ENCODE data around the gene GABRR1. TPM values are rescaled to one million over a fixed set of nuclear protein-coding genes. Genes with fewer than 3 reads are reported as not detected.

Gene GABRR1
- total RNA-seq, 1 donor from 2014 or later = not detected

DNA sequence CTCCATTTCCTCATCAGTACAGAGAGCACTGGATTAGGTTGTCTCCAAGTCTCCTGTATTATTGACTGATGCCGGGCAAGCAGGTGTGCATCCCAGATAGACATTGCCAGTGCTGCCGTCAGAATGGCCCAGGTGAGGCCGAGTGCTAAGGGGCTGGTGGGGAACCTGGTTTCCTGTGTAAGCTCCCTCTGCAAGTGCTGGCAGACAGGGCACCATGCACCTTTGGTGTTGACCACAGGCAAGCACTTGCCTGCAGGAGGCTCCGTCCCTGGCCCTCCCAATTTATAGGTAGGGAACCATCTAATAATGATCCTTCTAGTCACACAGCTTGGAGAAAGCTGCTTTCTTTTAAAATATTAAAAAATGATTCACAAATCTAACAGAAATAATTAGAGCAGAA, 747 bp downstream of the GABRR1 start:
- intact Hi-C loops (cut with micrococcal nuclease) = no loop called here

DNA sequence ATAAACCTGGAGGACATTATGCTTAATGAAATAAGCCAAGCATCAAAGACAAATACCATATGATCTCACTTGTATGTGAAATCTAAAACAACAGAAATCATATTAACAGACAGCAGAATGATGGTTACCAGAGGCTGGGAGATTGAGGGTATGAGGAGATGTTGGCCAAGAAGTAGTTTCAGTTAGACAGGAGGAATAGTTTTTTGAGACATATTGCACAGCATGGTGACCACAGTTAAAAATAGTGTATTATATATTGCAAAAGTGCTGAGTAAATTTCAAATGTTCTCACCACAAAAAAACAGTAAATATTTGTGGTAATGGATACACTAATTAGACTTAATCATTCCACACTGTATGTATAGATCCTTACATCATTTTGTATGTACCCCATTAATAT, 1.8 kb downstream of the GABRR1 start:
- intact Hi-C loops (cut with micrococcal nuclease) = no loop called here

DNA sequence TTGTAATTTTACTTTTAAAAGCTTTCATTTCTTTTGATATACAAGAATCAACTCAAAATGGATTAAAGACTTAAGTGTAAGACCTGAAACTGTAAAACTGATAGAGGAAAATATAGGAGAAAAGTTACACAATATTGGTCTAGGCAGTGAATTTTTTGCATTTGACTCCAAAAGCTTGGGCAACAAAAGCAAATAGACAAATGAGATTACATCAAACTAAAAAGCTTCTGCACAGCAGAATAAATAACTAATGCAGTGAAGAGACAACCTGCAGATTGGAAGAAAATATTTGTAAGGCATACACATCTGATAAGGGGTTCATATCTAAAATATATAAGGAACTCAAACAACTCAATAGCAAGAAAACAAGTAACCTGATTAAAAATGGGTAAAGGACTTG, 3.0 kb downstream of the GABRR1 start:
- intact Hi-C loops (cut with micrococcal nuclease) = no loop called here

DNA sequence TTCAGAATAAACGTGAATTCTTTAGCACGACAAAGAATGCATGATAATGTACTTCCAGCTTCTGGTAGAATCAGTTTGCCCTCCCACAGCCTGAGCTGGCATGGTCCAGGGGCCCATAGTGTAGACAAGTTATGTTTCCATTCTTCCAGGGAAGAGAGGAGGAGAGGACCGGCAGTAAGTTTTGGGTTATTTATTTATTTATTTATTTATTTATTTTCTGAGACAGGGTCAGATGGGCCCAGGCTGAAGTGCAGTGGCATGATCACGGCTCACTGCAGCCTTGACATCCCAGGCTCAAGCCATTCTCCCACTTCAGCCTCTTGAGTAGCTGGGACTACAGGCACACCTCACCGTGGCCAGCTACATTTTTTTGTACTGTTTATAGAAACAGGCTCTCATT, 4.7 kb downstream of the GABRR1 start:
- intact Hi-C loops (cut with micrococcal nuclease) = no loop called here

DNA sequence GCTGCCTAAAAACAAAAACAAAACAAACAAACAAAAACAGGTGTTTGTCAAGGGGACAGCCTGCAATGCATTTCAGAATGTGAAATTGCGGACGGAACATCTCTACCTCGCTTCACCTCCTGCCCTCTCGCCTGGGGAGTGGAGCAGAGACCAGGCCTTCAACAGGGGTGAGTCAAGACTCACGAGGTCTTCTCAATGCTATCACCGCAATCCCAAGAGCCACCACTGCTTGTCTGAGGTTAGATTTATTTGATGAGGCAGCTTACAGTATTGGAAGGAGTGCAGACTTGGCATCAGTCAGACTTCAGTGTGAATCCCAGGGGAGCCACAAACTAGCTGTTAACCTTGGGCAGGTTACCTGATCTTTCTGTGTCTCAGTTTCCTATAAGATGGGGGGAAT, 7.7 kb downstream of the GABRR1 start:
- intact Hi-C loops (cut with micrococcal nuclease) = no loop called here

DNA sequence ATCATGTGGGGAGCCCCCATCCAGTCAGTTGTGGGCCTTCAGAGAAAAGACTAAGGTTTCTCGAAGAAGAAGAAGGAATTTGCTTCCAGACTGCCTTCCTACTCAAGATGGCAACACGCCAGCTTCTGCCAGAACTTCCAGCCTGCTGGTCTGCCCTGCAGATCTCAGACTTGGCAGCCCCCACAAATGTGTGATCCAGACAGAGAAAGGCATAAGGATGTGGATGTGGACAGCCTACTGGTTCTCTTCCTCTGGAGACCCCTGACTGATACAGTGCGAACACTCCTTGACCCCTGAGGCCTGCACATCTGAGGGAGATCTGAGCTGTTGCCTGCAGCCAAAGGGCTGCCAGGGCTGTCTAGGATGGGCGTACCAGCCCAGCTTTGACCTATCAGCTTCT, 8.6 kb downstream of the GABRR1 start:
- intact Hi-C loops (cut with micrococcal nuclease) = no loop called here

DNA sequence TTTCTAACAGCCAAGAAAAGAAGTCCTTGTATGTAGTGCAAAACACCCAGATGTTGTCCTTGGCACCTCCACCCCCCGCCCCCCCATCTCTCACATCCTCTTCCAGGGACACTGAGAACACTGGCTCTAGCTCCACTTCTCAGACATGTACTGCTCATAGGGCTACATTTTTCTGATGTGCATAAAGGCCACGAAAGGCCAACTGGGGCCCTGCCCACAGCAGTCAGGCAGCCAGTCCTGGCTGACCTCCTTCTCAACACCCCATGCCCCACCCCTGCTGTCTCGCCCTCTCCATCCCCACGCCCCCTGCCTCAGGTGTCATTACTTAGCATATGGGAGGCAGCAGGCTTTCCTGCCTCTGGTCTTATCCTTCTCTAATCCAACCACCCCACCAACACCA, 11.3 kb downstream of the GABRR1 start:
- intact Hi-C loops (cut with micrococcal nuclease) = no loop called here

DNA sequence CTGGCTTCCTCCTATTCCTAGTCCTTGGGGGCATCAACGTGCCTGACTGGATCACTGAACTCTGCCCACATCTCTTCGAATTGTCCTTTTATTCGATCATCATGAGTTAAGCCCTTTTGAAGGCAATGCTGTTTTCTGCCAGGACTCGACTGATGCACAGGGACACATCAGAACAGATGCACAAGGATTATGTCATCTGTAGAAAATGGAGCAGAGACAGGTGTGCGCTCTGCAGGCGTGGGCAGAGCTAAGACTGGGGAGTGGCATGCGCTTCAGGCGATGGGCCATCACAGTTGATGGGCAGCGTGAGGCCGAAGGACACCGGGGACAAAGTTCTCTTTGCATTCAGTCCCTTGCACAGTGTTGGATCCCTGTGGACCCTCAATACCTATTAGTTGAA, 13.1 kb downstream of the GABRR1 start:
- intact Hi-C loops (cut with micrococcal nuclease) = no loop called here

DNA sequence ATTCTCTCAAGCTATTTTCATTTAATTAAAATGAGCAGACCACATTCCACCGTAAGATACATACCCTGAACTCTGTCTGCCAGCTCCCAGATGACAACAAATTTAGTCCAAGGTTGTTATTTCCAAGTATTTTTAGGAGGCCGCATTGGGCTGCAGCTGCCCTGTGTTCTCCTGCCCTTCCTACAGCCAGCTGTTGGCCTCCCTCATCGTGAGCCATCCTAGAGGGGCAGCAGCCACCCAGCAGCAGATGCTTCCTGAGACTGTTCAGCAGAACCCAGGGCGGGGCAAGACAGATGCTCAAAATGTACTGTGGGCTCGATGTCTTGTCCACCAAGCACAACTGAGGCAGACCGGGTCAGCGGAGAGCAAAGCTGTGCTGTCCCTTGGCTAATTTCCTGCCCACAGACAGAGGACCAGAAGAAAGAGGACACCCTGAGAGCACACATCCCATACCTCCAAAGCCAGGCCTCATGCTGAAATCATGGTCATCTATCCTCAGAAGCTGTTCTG, 16.4 kb downstream of the GABRR1 start:
- intact Hi-C loops (cut with micrococcal nuclease) = no loop called here

DNA sequence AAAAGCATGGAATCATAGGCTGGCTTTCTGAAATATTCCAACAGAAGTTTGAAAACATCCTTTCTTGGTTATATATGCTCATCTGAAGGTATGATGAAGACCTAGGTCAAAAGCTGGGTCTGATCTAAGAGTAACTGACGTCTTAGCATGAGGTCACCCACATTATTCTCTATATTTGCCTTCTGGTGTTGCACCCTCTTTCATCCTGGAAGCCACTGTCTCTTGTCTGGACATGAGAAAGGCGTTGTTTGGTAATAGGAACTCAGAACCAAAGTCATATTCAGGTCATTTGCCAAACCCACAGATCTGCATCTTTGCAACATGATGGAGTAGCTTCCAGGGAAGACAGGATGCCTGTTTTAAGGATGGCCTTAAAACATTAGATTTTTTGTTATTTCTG, 17.6 kb downstream of the GABRR1 start:
- intact Hi-C loops (cut with micrococcal nuclease) = no loop called here

DNA sequence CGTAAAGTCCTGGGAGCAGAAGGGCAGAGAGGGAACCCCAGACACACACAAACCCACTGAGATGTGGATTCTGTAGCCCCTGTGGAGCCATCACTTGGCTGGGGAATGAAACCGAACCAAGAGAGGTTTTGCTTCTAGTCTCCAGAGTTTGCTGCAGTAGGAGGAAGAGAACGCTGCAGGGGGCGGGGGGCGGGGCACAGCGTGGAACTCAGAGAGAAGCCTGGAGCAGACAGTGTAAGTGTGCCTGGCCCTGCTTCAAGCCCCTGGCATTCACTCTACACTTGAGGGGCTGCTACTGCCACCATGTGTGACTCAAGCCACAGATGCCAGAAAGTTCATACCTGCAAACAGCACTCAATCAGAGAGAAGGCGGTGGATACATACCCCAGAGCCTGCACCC, 18.9 kb downstream of the GABRR1 start:
- intact Hi-C loops (cut with micrococcal nuclease) = no loop called here

DNA sequence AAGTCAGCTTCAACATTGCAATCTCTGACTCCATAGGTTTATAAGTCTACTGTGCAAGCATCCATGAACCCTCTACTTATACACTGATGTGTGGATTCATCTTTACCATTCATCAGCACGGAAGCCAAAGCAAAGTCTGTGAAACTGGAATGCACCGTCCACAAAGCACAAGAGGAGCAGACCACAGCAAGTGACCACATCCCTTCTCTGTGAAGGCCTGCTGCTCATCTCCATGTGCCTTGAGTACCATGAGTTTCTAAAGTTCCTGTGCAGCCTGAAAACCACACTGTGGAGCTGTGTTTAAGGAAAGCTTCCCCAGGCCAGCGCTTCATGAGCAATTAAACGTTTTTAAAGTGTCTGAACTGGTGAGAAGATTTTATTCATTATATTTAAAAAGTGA, 20.0 kb downstream of the GABRR1 start:
- intact Hi-C loops (cut with micrococcal nuclease) = no loop called here

DNA sequence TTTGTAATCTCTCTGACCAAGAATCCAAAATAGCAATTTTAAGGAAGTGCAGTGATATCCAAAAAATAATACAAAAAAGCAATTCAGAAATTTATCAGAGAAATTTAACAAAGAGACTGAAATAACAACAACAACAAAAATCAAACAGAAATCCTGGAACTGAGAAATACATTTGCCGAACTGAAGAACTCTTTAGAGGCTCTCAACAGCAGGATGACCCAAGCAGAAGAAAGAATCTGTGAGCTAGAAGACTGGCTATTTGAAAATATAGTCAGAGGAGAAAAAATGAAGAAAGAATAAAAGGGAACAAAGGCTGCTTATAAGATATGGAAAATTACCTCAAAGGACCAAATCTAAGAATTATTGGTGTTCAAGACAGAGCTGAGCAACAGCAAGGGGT, 22.6 kb downstream of the GABRR1 start:
- intact Hi-C loops (cut with micrococcal nuclease) = no loop called here

DNA sequence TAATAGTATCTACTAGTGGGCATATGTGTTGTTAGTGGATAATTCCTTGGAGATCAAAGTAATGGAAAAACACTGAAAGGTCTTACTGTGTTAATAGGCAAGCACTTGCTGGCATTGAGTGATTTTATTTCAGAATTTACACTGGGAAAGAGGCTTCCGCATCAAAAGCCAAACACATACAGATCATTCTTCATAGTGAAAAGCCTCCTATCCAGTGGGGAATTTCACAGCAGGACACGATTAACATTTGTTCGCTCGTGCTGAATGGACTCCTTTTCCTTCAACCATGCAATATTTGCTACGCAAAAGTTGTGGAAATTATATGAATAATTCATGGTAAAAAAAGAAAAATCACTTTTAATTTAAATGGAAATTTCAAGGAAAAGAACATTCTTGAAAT, 26.4 kb downstream of the GABRR1 start:
- intact Hi-C loops (cut with micrococcal nuclease) = no loop called here

DNA sequence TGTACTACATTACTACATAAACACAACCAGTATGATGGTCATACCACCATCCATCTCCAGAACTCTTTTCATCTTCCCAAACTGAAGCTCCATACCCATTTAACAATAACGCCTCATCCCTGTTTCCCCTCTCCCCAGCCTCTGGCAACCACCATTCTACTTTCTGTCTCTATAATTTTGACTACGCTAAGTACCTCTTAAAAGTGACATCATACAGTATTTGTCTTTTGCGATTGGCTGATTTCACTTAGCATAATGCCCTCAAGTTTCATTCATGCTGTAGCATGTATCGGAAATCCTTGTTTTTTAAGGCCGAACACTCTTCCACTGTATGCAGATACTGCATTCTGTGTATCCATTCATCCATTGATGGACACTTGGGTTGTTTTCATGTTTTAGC, 29.7 kb downstream of the GABRR1 start:
- intact Hi-C loops (cut with micrococcal nuclease) = no loop called here

DNA sequence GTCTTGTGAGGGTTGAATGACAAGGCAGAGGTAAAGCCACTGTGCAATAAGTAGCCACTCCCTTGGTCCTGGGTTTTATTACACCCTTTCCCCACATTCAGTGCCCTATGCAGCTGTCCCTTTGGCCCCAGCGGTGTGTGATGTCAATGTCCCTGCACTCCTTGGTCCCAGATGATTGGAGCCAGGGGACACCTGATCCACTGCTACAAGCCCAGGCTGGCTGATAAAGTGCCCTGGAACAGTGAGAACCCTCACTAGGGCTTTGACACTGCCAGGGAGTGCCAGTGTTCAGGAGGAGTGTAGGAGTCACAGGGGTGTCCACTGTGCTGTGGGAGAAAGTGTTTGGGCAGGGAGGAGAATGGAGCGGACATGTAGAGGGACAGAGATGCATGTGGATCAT, 30.4 kb downstream of the GABRR1 start:
- intact Hi-C loops (cut with micrococcal nuclease) = no loop called here

DNA sequence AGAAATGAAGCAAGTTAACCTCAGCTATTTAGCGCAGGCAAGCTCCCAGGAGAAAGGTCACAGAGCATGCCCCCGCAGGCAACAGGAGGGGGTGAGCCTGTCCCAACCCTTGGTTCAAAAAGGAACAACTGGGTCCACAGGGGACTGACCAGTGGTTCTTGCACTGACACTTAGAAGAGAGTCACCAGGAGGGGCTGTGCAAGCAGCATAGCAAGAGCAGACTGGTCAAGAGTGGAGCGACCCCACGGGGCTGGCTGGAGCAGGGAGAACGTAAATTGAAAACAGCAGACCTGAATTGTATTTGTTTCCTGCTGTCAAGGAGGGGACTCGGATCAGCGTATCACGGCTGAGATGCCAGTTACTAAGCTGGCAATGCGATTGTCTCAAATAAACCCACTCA, 32.8 kb downstream of the GABRR1 start:
- intact Hi-C loops (cut with micrococcal nuclease) = no loop called here

DNA sequence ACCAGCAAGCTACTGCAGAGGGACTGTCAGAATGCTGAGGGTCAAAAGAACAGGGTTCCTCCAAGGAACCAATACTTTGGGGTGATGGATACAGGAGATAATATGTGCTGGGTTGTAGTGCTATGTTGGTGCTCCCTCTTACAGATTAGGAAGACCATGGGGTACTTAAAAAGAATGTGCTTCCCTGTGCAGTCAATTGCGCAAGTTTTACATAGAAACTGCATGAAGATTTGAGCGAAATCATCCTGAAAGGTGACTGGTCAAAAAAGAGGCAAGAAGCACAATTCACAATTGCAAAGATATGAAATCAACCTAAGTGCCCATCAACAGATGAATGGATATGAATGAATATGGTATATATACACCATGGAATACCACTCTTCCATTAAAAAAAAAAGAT, 33.9 kb downstream of the GABRR1 start:
- intact Hi-C loops (cut with micrococcal nuclease) = loop anchor here (1.0 kb wide), 1 partner anchor 27 kb away; no protein-coding TSS in a partner anchor

DNA sequence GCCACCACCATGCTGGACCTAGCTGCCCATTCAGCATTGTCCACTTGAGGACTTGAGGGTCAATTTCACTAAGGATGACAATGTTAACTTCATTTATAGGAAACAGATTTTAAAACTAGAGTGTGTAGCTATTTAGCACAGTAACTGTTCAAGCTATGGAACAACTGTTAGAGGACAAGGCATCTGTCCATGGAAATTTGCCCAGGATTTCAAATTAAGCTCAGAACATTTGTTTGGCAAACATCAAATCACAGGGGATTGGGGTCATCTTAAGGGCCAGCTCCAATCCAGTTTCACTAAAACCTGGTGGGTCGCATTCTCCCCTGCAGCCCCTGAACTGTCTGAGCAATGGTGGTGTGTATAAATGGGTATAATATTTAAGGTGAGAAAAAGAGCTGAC, 36.2 kb downstream of the GABRR1 start:
- intact Hi-C loops (cut with micrococcal nuclease) = no loop called here

DNA sequence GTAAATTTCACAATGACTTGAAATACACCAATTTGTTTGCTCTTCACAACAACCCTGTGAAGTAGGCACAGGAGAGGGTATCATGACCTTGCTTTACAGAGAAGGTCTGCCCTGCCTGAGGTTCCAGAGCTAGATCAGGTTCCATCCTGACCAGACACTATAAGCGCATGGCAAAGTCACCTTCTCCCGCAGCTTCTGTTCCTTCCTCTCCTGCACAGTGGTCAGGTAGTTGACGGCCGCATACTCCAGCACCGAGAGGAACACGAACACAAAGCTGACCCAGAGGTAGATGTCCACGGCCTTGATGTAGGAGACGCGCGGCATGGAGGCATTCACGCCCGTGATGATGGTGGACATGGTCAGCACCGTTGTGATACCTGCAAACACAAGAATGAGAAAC, 37.0 kb downstream of the GABRR1 start:
- intact Hi-C loops (cut with micrococcal nuclease) = no loop called here

DNA sequence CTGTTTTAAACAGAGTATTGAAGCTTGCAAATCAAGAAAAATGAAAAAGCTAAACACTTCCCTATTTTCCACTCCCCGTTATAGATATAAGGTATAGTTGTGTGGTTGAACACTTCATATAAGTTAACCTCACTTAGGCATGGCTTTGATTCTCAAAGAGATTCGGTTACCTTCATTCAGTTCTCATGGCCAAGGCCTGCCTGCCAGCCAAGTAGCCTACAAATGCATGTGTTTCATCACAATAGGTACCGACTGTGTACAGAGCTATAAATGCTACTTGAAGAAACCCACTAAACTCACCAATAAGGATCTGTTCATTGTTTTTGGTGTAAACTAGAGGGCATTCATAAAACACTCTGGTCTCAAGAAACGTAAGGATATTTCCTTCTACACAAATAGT, 43.5 kb downstream of the GABRR1 start:
- intact Hi-C loops (cut with micrococcal nuclease) = no loop called here

DNA sequence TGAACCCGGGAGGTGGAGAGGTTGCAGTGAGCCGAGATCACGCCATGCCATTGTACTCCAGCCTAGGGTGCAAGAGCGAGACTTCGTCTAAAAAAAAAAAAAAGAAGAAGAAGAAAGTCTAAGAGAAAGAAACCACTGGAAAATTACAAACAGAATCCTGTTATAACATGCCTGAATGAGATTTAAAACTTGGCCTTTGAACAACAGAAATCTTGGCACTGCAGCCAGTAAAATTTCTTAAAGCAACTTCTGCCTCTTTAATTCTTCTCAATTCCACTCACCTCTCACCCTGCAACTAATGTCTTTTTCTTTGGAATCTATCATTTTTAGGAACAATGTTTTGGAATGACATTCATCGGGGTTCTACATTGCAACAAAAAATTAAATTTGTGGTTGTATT, 45.0 kb downstream of the GABRR1 start:
- intact Hi-C loops (cut with micrococcal nuclease) = no loop called here

DNA sequence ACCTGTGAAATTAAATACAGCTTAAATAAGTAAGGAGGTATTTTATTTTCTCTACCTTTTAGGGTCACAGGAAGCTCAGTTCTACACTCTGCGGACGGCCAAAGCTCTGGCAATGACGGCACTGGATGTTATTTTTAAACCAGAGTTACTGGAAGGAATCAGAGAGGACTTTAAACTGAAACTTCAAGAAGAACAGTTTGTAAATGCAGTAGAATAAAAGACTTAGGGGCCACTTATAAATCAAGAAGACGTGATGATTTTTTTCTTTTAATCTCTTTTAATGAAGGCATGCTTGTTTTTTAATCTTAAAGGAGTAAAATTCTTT, 55.1 kb downstream of the GABRR1 start:
- intact Hi-C loops (cut with micrococcal nuclease) = no loop called here

DNA sequence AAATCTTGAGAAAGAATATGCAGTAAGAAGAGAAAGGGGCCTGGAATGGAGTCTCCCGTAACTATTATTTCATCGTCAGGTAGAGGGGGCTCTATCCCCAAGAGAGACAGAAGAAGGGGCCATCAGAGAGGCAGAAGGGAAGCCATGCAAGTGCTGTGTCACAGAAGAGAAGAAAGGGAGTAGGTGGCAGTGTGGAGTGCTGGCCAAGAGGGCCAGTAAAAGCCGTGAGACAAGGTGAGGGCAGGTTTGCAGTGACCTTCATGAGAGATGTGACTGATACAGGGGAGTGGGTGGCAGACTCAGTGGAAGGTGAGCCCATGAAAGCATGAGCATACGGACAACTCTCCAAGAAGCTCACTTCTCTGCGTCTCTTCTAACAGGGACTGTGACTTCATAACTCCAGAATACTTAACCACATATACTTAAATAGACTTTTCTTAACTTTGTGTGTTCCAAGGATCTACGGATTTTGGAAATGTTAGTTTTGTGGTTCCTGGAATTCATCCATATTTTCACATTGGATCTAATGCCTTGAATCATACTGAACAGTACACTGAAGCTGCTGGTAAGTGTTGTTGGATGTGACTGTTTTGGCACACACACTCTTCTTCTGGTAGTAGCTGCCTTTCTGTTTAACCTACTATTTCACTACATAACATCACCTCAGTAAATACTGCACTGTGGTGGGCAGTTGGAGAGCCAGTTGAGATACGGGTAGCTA, 55.7 kb downstream of the GABRR1 start:
- intact Hi-C loops (cut with micrococcal nuclease) = no loop called here

Data from T-helper 1 cell treated with Interleukin-12 subunit alpha and Interleukin-12 subunit beta and Interleukin-4 antibody, amounts not matched to agents 30 ng/mL and 1 ng/mL, for 36 hours (primary cell).